ENCODE results near the gene YPEL2.

YPEL2 gene

DNA sequence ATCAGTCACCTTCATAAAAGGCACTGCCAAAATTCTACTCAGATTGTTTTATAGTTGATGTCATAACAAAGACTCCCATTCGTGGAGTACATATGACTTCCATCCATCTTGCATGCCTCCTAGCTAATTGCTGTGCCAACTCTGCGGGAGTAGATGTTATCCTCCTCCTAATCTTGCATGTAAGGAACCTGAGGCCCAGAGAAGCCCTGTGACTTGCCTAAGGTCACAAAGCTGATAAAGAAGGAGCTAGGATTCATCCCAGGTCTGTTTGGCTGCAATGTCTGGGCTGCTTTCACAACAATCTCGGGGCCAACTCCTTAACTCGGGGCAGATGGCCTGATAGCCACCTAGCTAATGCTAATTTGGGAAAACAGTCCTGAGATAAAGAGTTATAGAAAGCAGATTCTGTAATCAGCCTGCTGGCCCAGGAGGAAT lies 87.3 kb downstream of the YPEL2 start:
- Histone ChIP-seq H3K27ac (no peak overlapping the region), H3K4me3 (no peak overlapping the region)
- TF ChIP-seq, protein P1, sequence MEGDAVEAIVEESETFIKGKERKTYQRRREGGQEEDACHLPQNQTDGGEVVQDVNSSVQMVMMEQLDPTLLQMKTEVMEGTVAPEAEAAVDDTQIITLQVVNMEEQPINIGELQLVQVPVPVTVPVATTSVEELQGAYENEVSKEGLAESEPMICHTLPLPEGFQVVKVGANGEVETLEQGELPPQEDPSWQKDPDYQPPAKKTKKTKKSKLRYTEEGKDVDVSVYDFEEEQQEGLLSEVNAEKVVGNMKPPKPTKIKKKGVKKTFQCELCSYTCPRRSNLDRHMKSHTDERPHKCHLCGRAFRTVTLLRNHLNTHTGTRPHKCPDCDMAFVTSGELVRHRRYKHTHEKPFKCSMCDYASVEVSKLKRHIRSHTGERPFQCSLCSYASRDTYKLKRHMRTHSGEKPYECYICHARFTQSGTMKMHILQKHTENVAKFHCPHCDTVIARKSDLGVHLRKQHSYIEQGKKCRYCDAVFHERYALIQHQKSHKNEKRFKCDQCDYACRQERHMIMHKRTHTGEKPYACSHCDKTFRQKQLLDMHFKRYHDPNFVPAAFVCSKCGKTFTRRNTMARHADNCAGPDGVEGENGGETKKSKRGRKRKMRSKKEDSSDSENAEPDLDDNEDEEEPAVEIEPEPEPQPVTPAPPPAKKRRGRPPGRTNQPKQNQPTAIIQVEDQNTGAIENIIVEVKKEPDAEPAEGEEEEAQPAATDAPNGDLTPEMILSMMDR (IDR thresholded peaks at IDR 0.05): no peak
- DNase-seq (ENCODE audit: low spot score): no peak

DNA sequence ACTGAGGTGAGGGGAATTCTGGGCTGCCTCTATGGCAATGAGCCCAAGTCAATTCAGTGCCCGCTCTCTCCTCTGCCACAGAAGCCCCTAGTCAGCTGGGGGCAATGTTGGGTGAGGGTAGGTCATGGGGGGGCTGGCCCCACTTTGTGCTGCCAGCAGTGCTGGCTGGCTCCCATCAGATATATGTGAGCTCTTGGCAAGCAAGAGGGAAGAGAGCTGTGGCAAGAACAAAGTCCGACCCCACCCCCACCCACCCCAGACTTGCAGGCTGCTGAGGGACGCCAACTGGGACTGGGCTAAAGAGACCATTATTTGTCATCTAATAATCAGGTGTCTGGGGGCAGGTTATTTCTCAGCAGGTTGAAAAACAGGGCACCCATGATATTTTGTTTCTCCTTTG lies 89.4 kb downstream of the YPEL2 start:
- DNase-seq (ENCODE audit: low spot score): no peak
- Histone ChIP-seq H3K27ac (no peak overlapping the region), H3K4me3 (no peak overlapping the region)
- TF ChIP-seq, protein P1 (IDR thresholded peaks at IDR 0.05): no peak

DNA sequence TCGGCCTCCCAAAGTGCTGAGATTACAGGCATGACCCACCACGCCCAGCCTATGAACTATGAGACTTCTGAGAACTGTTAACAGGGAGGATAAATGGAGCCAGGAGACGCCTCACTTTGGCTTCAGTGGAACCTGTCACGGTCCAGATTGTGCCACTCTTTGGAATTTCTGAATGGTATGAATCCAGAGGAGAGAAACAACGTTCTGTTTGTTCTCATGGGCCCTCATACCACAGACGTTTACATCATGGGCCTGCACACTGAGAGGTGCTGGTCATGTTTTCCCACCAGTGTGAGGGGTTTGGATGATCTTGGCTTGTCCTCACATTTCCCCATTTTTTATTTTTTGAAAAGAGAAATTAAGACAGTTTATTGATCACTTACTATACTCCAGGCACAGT lies 90.3 kb downstream of the YPEL2 start:
- no peak overlapping the region for H3K27ac ChIP-seq
- TF ChIP-seq, protein P1 (IDR thresholded peaks at IDR 0.05): no peak
- H3K4me3 ChIP-seq: no peak overlapping the region
- DNase-seq (ENCODE audit: low spot score): no peak

DNA sequence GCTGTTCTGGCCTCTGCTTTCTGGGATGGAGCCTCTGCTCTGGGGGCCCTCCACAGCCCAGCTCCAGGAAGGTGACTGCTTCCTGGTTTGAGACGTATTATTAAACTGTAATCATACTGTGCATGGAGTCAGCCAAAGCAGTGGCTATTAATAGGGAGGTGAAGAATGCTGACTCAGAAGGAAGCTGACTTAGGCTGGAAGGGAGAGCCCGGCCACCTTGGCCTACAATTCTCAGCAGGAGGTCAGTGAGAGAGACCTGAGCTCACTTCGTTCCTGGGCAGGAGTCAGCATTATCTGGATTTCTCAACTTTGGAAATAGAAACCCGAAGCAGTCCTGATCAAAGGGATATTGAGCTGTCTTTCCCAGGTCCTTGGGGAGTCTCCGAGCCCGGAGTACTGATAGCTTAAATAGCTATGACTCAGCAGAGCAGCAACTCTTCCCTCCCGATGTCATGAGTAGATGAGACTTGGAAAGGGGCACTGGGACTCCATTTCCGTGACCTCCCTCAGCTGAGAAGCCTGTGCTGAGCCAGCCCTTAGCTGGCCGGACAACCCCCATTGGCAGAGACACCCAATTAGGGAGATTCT lies 91.8 kb downstream of the YPEL2 start:
- TF ChIP-seq, protein P1 (IDR thresholded peaks at IDR 0.05): no peak
- no peak for DNase-seq (ENCODE audit: low spot score)

DNA sequence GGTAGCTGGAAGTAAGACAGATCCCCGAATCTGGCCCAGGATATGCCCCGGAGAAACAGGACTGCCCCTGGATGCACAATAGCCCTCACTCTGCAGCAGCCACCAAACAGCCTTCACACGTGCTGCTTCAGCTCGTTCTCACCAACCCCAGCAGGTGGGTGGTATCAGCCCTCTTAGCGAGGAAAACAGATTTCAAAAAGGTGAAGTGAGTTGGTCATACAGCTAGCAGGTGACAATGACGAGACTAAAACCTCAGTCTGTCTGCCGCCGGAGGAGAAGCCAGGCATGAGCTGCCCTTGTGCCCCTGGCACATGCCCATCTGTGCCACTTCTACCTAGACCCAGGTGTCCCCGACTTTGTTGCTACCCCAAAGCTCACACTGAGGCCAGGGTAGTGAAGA lies 92.4 kb downstream of the YPEL2 start:
- no peak overlapping the region for H3K4me3 ChIP-seq
- TF ChIP-seq, protein P1 (IDR thresholded peaks at IDR 0.05): no peak

More for the DNA sequence above, 91.8 kb downstream of the YPEL2 start:
- Histone ChIP-seq H3K4me3 (peak overlapping the region; percentile 25), H3K27ac (peak overlapping the region; percentile 87 to 95)

GRCh38 chr17:59424331-59424730 lies 92.9 kb downstream of the YPEL2 start:
- TF ChIP-seq, protein P1 (IDR thresholded peaks at IDR 0.05): no peak
- Histone ChIP-seq H3K4me3 (no peak overlapping the region), H3K27ac (peak overlapping the region; percentile 87 to 95)
- DNase-seq (ENCODE audit: low spot score): no peak

More for the DNA sequence above, 92.4 kb downstream of the YPEL2 start:
- DNase-seq (ENCODE audit: low spot score): no peak
- H3K27ac ChIP-seq: peak overlapping the region; percentile 87 to 95
